H9 (cell line): ENCODE measurements around the gene MRPL53. TPM values are rescaled to one million over a fixed set of nuclear protein-coding genes. Genes with fewer than 3 reads are reported as not detected.
A peak's percentile ranks its signal among the peaks of the same experiment; 100 is the strongest.

Experiments
- DNase-seq: peaks from one replicate; pipeline ENCODE4 v3.0.0-alpha.2; 2017
- H2AFZ ChIP-seq: one replicate; pipeline ENCODE4 v1.6.1; 2013; ENCODE audit warnings: mild to moderate bottlenecking, low read length, control low read depth, moderate library complexity
- H2AK5ac ChIP-seq: 2 replicates; pipeline ENCODE4 v1.6.1; 2013; ENCODE audit warnings: low read length, control low read depth, mixed read lengths; ENCODE audit not compliant: insufficient read length
- H2BK120ac ChIP-seq: one replicate; pipeline ENCODE4 v1.6.1; 2013; ENCODE audit warnings: low read depth, mild to moderate bottlenecking, low read length, control low read depth, inconsistent platforms; ENCODE audit not compliant: poor library complexity, severe bottlenecking
- H2BK12ac ChIP-seq: 2 replicates; pipeline ENCODE4 v1.6.1; 2013; ENCODE audit warnings: low read length, control low read depth, mixed read lengths, low read depth; ENCODE audit not compliant: insufficient read length
- H2BK15ac ChIP-seq: 2 replicates; pipeline ENCODE4 v1.6.1; 2013; ENCODE audit warnings: low read depth, low read length, control low read depth
- H2BK20ac ChIP-seq: one replicate; pipeline ENCODE4 v1.6.1; 2013; ENCODE audit warnings: low read depth, mild to moderate bottlenecking, low read length, control low read depth, inconsistent platforms; ENCODE audit not compliant: poor library complexity, severe bottlenecking
- H2BK5ac ChIP-seq: 2 replicates; pipeline ENCODE4 v1.6.1; 2013; ENCODE audit warnings: low read length, control low read depth, mixed read lengths; ENCODE audit not compliant: insufficient read length
- H3K14ac ChIP-seq: 2 replicates; pipeline ENCODE4 v1.6.1; 2013; ENCODE audit warnings: low read length, control low read depth; ENCODE audit not compliant: insufficient read depth
- H3K18ac ChIP-seq: 2 replicates; pipeline ENCODE4 v1.6.1; 2013; ENCODE audit warnings: low read depth, mild to moderate bottlenecking, mixed read lengths, low read length, control low read depth; ENCODE audit not compliant: insufficient read length
- H3K23ac ChIP-seq: 2 replicates; pipeline ENCODE4 v1.6.1; 2013; ENCODE audit warnings: low read length, control low read depth, mixed read lengths, low read depth; ENCODE audit not compliant: insufficient read length
- H3K23me2 ChIP-seq: 2 replicates; pipeline ENCODE4 v1.6.1; 2013; ENCODE audit warnings: low read depth, mild to moderate bottlenecking, mixed read lengths, low read length, control low read depth; ENCODE audit not compliant: insufficient read length, poor library complexity, severe bottlenecking
- H3K27ac ChIP-seq: 2 replicates; pipeline ENCODE4 v1.5.1; 2013; ENCODE audit warnings: low read length, control low read depth, mixed read lengths, low read depth; ENCODE audit not compliant: insufficient read length
- H3K27me3 ChIP-seq: 2 replicates; pipeline ENCODE4 v1.6.1; 2013; ENCODE audit warnings: low read length, control low read depth, inconsistent platforms; ENCODE audit not compliant: insufficient read depth
- H3K4ac ChIP-seq: 2 replicates; pipeline ENCODE4 v1.6.1; 2013; ENCODE audit warnings: low read depth, mild to moderate bottlenecking, control low read depth, inconsistent platforms, low read length, moderate library complexity
- H3K4me1 ChIP-seq: 2 replicates; pipeline ENCODE4 v1.6.1; 2013; ENCODE audit warnings: low read length, control low read depth, inconsistent platforms; ENCODE audit not compliant: insufficient read depth
- H3K4me2 ChIP-seq: 2 replicates; pipeline ENCODE4 v1.6.1; 2013; ENCODE audit warnings: low read length, control low read depth, mixed read lengths; ENCODE audit not compliant: insufficient read length, insufficient read depth
- H3K56ac ChIP-seq: 2 replicates; pipeline ENCODE4 v1.6.1; 2013; ENCODE audit warnings: low read depth, mild to moderate bottlenecking, mixed read lengths, low read length, control low read depth; ENCODE audit not compliant: insufficient read length
- H3K79me1 ChIP-seq: 2 replicates; pipeline ENCODE4 v1.6.1; 2013; ENCODE audit warnings: low read depth, mild to moderate bottlenecking, moderate library complexity, low read length, control low read depth, inconsistent platforms; ENCODE audit not compliant: insufficient read depth, poor library complexity, severe bottlenecking
- H3K79me2 ChIP-seq: 2 replicates; pipeline ENCODE4 v1.6.1; 2013; ENCODE audit warnings: low read length, control low read depth, inconsistent platforms; ENCODE audit not compliant: insufficient read depth
- H3K9ac ChIP-seq: 2 replicates; pipeline ENCODE4 v1.6.1; 2013; ENCODE audit warnings: low read length, control low read depth, mixed read lengths; ENCODE audit not compliant: insufficient read length; ENCODE audit errors: extremely low read depth
- H3K9me3 ChIP-seq: one replicate; pipeline ENCODE4 v1.6.1; 2013; ENCODE audit warnings: low read depth, low read length, inconsistent platforms; ENCODE audit not compliant: control insufficient read depth
- H3T11ph ChIP-seq: one replicate; pipeline ENCODE4 v1.6.1; 2013; ENCODE audit warnings: mild to moderate bottlenecking, low read length, control low read depth, inconsistent platforms
- H4K20me1 ChIP-seq: one replicate; pipeline ENCODE4 v1.6.1; 2013; ENCODE audit not compliant: control insufficient read depth, insufficient read length, insufficient read depth
- H4K5ac ChIP-seq: 2 replicates; pipeline ENCODE4 v1.6.1; 2013; ENCODE audit warnings: low read depth, mild to moderate bottlenecking, mixed read lengths, low read length, control low read depth; ENCODE audit not compliant: insufficient read length
- H4K8ac ChIP-seq: replicated peaks from 2 replicates; pipeline ENCODE4 v1.6.1; 2013; ENCODE audit warnings: low read length, control low read depth, mixed read lengths, low read depth; ENCODE audit not compliant: insufficient read length
- H4K91ac ChIP-seq: 2 replicates; pipeline ENCODE4 v1.6.1; 2013; ENCODE audit warnings: low read depth, mild to moderate bottlenecking, moderate library complexity, mixed read lengths, low read length, control low read depth; ENCODE audit not compliant: insufficient read length
- H3K27ac Mint-ChIP-seq, 3 experiments: 2 replicates in 2 of 3; 3 replicates in 1 of 3; pipeline ENCODE4 v1.8.0; 2020 to 2021; ENCODE audit warnings: mixed read lengths in 3 of 3, mild to moderate bottlenecking in 1 of 3, moderate library complexity in 1 of 3
- H3K27me3 Mint-ChIP-seq: 2 replicates; pipeline ENCODE4 v1.8.0; 2021; ENCODE audit warnings: low read depth, mild to moderate bottlenecking, moderate library complexity, mixed read lengths
- H3K36me3 Mint-ChIP-seq, 3 experiments: 2 replicates in 2 of 3; 3 replicates in 1 of 3; pipeline ENCODE4 v1.8.0; 2020 to 2021; ENCODE audit warnings: low read depth in 3 of 3, mixed read lengths in 3 of 3; ENCODE audit not compliant: insufficient read depth in 1 of 3
- H3K4me1 Mint-ChIP-seq, 2 experiments: 2 replicates each; pipeline ENCODE4 v1.8.0; 2020; ENCODE audit warnings: mixed read lengths in 2 of 2
- H3K4me3 Mint-ChIP-seq, 2 experiments: 2 replicates in 1 of 2; 3 replicates in 1 of 2; pipeline ENCODE4 v1.8.0; 2020 to 2021; ENCODE audit warnings: mild to moderate bottlenecking in 2 of 2, mixed read lengths in 2 of 2, moderate library complexity in 1 of 2
- H3K9me3 Mint-ChIP-seq, 2 experiments: 2 replicates in 1 of 2; 3 replicates in 1 of 2; pipeline ENCODE4 v1.8.0; 2020; ENCODE audit warnings: mild to moderate bottlenecking in 2 of 2, mixed read lengths in 2 of 2, moderate library complexity in 1 of 2
- WGBS: extraction: QIAGEN DNeasy Blood & Tissue Kit; methylation state at CpG from one replicate; pipeline ENCODE4 v1.1.7; 2013; ENCODE audit warnings: missing lambda C conversion rate, low lambda C conversion rate, mixed read lengths; ENCODE audit not compliant: insufficient read length; ENCODE audit errors: extremely low coverage; 5-methylcytosine and 5-hydroxymethylcytosine counted together
- total RNA-seq: library from RNA; stranded (reverse); gene quantifications from 2 replicates; pipeline ENCODE4 v1.2.1, GENCODE V29; 2021
- TF ChIP-seq, protein P1 (sequence below): fragments of 200-600 bp; sonication (generic); conservative IDR thresholded peaks from 3 replicates; pipeline ENCODE4 v1.8.0; 2021; ENCODE audit warnings: antibody characterized with exemption, mild to moderate bottlenecking

Gene MRPL53
- total RNA-seq, 1 experiment from 2014 or later, result 59.5 TPM

DNA sequence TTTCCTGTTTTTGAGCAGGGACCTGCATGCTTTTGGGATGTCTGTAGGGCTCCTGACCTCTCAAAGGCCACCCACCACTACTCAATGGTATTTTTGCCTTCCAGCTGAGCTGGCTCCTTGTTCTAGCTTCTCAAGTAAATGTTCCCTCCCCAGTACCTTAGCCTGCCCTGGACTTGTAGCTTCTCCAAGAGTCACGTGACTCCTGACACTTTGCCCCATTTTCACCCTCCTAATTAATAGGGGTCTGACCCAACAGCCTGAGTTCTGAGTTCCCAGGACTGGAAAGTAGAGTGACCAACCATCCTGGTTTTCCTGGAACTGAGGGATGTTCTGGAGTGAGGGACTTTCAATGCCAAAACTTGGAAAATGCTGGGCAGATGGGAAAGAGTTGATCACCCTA, 23.0 kb upstream of the MRPL53 start:
- Histone ChIP-seq H4K8ac (no peak overlapping the region), H3K23me2 (peaks cover 23% of the 10 kb centered on the region), H3K4me1 (no peaks in the 10 kb centered on the region), H3K79me2 (no peaks in the 10 kb centered on the region), H3T11ph (no peak overlapping the region), H4K5ac (no peak overlapping the region), H2BK15ac (no peak overlapping the region), H3K4me2 (no peak overlapping the region), H2AK5ac (no peak overlapping the region), H3K9ac (no peak overlapping the region), H4K91ac (no peak overlapping the region), H2BK20ac (no peak overlapping the region), H3K27me3 (peaks cover 48% of the 10 kb centered on the region), H2BK120ac (no peak overlapping the region), H3K56ac (no peak overlapping the region), H3K23ac (no peak overlapping the region), H3K4ac (no peak overlapping the region), H2AFZ (no peak overlapping the region), H4K20me1 (no peaks in the 10 kb centered on the region), H3K79me1 (no peaks in the 10 kb centered on the region), H2BK12ac (no peak overlapping the region), H3K14ac (no peak overlapping the region), H3K18ac (no peak overlapping the region), H3K9me3 (no peaks in the 10 kb centered on the region), H3K27ac (no peak overlapping the region), H2BK5ac (no peak overlapping the region)
- TF ChIP-seq, protein P1, sequence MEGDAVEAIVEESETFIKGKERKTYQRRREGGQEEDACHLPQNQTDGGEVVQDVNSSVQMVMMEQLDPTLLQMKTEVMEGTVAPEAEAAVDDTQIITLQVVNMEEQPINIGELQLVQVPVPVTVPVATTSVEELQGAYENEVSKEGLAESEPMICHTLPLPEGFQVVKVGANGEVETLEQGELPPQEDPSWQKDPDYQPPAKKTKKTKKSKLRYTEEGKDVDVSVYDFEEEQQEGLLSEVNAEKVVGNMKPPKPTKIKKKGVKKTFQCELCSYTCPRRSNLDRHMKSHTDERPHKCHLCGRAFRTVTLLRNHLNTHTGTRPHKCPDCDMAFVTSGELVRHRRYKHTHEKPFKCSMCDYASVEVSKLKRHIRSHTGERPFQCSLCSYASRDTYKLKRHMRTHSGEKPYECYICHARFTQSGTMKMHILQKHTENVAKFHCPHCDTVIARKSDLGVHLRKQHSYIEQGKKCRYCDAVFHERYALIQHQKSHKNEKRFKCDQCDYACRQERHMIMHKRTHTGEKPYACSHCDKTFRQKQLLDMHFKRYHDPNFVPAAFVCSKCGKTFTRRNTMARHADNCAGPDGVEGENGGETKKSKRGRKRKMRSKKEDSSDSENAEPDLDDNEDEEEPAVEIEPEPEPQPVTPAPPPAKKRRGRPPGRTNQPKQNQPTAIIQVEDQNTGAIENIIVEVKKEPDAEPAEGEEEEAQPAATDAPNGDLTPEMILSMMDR, result no peak
- WGBS, result no CpG with 5 or more reads among the region's 1 CpG
- Mint-ChIP-seq H3K27ac (0 out of 7 replicates have a peak overlapping the region, but pooled peaks of 1 of the 3 experiments have one; percentile 54), H3K9me3 (peaks cover 0 to 2% of the 10 kb centered on the region in 2 experiments; a peak in 1 of 5 replicates), H3K4me1 (peaks cover 18 to 26% of the 10 kb centered on the region in 2 experiments), H3K36me3 (peaks cover 26 to 40% (median 38%) of the 10 kb centered on the region in 3 experiments), H3K4me3 (no peak overlapping the region), H3K27me3 (peaks cover 61% of the 10 kb centered on the region)
- DNase-seq, result no peak
